Skeletal muscle satellite cell (primary cell): ENCODE measurements around the gene ZNF69.
A peak's percentile ranks its signal among the peaks of the same experiment; 100 is the strongest.
"Not testable (repeated sequence)": the region's sequence is repeated elsewhere in the genome, so short reads cannot be mapped to it uniquely, and the experiment has no call there.

Experiments
- H3K27me3 ChIP-seq: 2 replicates; pipeline ENCODE4 v1.7.0; 2013; ENCODE audit warnings: low read length; ENCODE audit not compliant: control insufficient read depth, insufficient read depth
- H3K36me3 ChIP-seq: 2 replicates; pipeline ENCODE4 v1.7.0; 2013; ENCODE audit warnings: mild to moderate bottlenecking, control low read depth, low read length; ENCODE audit not compliant: insufficient read depth
- H3K4me1 ChIP-seq: 2 replicates; pipeline ENCODE4 v1.7.0; 2013; ENCODE audit warnings: low read length; ENCODE audit not compliant: control insufficient read depth, insufficient read depth
- H3K4me2 ChIP-seq: 2 replicates; pipeline ENCODE4 v1.7.0; 2013; ENCODE audit warnings: mild to moderate bottlenecking, low read length
- H3K4me3 ChIP-seq: 2 replicates; pipeline ENCODE4 v1.7.0; 2013; ENCODE audit warnings: low read length
- H3K9ac ChIP-seq: 2 replicates; pipeline ENCODE4 v1.7.0; 2013; ENCODE audit warnings: mild to moderate bottlenecking, low read depth, low read length, moderate library complexity
- H3K9me3 ChIP-seq: replicated peaks from 2 replicates; pipeline ENCODE4 v1.7.0; 2013; ENCODE audit warnings: mild to moderate bottlenecking, control low read depth, low read length

ZNF69 gene

DNA sequence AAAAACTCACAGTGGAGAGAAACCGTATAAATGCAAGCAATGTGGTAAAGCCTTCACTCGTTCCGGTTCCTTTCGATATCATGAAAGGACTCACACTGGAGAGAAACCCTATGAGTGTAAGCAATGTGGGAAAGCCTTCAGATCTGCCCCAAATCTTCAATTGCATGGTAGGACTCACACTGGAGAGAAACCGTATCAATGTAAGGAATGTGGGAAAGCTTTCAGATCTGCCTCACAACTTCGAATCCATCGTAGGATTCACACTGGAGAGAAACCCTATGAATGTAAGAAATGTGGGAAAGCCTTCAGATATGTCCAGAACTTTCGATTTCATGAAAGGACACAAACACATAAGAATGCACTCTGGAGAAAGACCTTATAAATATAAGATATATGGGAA, 19.4 kb upstream of the ZNF69 start:
- no peak overlapping the region for H3K9ac ChIP-seq
- peaks cover 26% of the 10 kb centered on the region for H3K36me3 ChIP-seq
- H3K27me3 ChIP-seq, result no peaks in the 10 kb centered on the region
- no peak overlapping the region for H3K4me3 ChIP-seq
- no peak overlapping the region for H3K4me2 ChIP-seq
- no peaks in the 10 kb centered on the region for H3K4me1 ChIP-seq
- peaks cover 35% of the 10 kb centered on the region for H3K9me3 ChIP-seq

GRCh38 chr19:11872624-11873023, 15.0 kb upstream of the ZNF69 start:
- no peak overlapping the region for H3K4me3 ChIP-seq
- peaks cover 16% of the 10 kb centered on the region for H3K36me3 ChIP-seq
- no peaks in the 10 kb centered on the region for H3K27me3 ChIP-seq
- no peaks in the 10 kb centered on the region for H3K4me1 ChIP-seq
- H3K4me2 ChIP-seq, result no peak overlapping the region
- no peak overlapping the region for H3K9ac ChIP-seq
- H3K9me3 ChIP-seq, result peaks cover 21% of the 10 kb centered on the region

GRCh38 chr19:11873762-11874161, 13.8 kb upstream of the ZNF69 start:
- Histone ChIP-seq H3K4me2 (no peak overlapping the region), H3K9ac (no peak overlapping the region), H3K36me3 (peaks cover 5% of the 10 kb centered on the region), H3K9me3 (peaks cover 10% of the 10 kb centered on the region), H3K27me3 (no peaks in the 10 kb centered on the region), H3K4me3 (no peak overlapping the region), H3K4me1 (no peaks in the 10 kb centered on the region)

DNA sequence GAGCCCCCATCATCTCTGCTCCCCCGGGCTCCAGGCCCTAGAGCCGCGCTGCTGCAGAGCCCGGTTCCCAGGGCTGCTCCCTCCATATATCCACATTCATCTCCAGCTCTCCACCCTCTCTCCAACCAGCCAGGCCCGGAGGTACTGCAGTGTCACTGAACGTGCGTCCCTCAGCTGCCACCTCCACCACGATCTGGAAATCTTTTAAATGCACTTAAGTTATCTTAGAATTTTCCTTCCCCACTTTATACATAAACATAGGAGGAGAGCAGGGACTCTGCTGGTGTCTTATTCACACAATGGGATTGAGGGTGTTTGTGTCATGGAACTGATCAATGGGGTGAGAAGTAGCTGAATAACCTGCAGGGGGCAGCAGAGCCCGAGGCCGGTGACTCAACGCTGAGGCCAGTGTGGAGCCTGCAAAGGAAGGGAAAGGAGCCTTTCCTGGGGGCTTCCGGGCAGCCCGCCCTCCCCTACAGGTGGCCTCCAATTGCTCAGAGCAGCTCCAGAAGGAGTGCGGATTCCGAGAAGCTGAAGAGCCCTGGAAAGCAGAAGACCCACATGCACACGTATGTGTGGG, 7.8 kb upstream of the ZNF69 start:
- H3K4me1 ChIP-seq, H3K4me2 ChIP-seq, H3K9ac ChIP-seq, H3K9me3 ChIP-seq, H3K4me3 ChIP-seq, H3K36me3 ChIP-seq: not testable (repeated sequence)
- peaks cover 11% of the 10 kb centered on the region for H3K27me3 ChIP-seq

DNA sequence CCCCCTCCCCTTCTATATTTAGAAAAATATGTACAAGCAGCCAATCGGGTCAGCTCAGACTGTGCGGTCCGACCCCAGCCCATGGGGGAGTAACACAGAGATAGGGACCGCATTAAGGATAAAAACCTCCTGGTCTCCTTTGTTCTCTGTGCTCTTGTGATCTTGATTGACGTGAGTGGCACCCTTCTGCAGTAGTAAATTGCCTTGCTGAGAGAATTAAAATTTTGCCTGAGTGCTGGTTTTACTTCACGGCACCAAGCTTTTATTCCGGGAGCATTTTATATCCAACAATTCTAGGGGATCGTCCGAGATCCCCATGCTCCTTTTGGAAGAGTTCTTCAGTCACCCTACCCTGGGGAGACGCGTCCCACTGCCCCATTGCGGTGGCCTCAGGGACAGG, 7.0 kb upstream of the ZNF69 start:
- no peaks in the 10 kb centered on the region for H3K36me3 ChIP-seq
- H3K9me3 ChIP-seq, result no peaks in the 10 kb centered on the region
- H3K4me1 ChIP-seq, result no peaks in the 10 kb centered on the region
- H3K9ac ChIP-seq, result no peak overlapping the region
- H3K4me2 ChIP-seq, result no peak overlapping the region
- peaks cover 11% of the 10 kb centered on the region for H3K27me3 ChIP-seq
- H3K4me3 ChIP-seq, result no peak overlapping the region

DNA sequence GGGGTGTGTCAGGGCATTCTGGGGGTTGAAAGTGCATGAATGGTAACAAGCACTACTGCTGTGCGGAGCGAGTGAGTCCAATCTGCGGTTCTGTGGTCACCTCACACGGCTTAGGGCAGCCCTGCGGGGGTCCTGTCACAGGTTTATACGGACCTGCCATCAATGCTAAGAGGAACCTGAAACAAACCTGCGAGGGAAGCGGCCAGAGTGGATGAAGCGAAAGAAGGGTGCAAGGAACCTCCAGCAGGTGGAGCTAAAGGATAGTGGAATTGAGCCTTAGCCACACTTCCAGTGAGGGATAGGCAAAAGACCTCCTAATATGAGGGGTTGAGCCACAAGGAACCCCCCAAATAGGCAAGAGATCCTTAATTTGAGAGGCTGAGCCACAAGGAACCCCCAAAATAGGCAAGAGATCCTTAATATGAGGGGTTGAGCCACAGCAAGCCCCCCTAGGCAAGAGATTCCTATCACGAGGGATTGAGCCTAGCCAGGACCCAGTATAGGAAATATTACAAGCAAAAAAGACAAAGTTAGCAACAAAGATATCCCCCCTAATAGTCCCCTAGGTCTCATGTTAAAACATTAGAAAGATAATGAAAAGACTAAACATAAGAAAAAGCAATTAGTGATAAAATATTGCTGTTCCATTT, 6.3 kb upstream of the ZNF69 start:
- Histone ChIP-seq H3K27me3 (peaks cover 11% of the 10 kb centered on the region), H3K4me3 (no peak overlapping the region), H3K36me3 (no peaks in the 10 kb centered on the region), H3K9ac (no peak overlapping the region), H3K9me3 (no peaks in the 10 kb centered on the region), H3K4me1 (no peaks in the 10 kb centered on the region), H3K4me2 (peak overlapping the region; percentile 58)

DNA sequence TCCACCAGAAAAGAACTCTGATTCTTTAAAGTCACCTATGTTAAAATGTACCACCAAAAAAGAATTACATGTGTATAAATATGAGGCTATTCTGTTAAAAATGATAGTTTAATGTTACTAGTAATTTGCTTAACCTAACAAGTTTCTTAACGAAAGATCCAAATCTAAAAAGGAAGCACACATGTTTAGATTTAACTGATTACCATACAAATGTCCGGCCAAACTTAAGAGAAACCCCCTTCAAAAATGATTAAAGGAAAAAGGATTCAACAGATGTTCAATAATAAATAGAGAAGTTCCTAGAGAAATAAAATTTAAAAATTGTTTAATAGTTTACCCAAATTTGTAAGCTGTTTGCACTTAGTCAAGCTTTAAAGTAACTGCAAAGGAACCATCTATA, 5.0 kb upstream of the ZNF69 start:
- H3K4me3 ChIP-seq, result no peak overlapping the region
- peaks cover 3% of the 10 kb centered on the region for H3K4me1 ChIP-seq
- H3K9me3 ChIP-seq, result no peaks in the 10 kb centered on the region
- H3K9ac ChIP-seq, result no peak overlapping the region
- no peaks in the 10 kb centered on the region for H3K36me3 ChIP-seq
- peaks cover 11% of the 10 kb centered on the region for H3K27me3 ChIP-seq
- no peak overlapping the region for H3K4me2 ChIP-seq

- H3K4me2 ChIP-seq, result peak overlapping the region; percentile 92
- H3K4me3 ChIP-seq, result peak overlapping the region; percentile 94
- no peaks in the 10 kb centered on the region for H3K9me3 ChIP-seq
- H3K9ac ChIP-seq, result no peak overlapping the region
- no peaks in the 10 kb centered on the region for H3K36me3 ChIP-seq
- peaks cover 7% of the 10 kb centered on the region for H3K4me1 ChIP-seq
- peaks cover 5% of the 10 kb centered on the region for H3K27me3 ChIP-seq
Measured at GRCh38 chr19:11887234-11887610, 360 bp upstream of the ZNF69 start.

DNA sequence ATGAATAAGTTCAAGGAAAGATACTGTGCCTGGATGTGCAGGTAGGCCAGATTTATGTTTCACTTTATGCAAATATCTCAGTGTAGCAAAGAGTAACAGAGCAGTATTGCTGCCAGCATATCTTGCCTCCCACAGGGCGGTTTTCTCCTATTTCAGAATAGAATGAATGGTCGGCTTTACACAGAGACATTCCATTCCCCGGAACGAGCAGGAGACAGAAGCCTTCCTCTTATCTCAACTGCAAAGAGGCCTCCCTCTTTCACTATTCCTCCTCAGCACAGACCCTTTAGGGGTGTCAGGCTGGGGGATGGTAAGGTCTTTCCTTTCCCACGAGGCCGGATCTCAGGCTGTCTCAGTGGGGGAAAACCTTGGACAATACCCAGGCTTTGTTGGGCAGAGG, 2.3 kb downstream of the ZNF69 start:
- H3K36me3 ChIP-seq, H3K4me2 ChIP-seq, H3K9ac ChIP-seq, H3K4me3 ChIP-seq, H3K9me3 ChIP-seq, H3K4me1 ChIP-seq, H3K27me3 ChIP-seq: not testable (repeated sequence)

DNA sequence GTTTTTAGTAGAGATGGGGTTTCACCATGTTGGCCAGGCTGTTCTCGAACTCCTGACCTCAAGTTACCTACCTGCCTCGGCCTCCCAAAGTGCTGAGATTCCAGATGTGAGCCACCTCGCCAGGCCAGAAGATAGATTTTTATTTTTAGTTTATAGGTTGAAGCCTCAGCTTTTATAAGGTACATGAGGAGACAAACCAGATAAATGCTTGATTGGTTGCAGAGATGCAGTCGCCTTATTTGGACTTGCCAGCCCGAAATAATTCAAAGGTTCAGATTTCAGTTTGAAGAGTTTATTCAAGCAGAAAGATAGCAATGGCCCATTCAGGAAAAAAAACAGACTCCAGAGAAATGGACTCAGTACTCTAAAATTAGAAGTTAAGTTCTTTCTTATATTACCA, 3.1 kb downstream of the ZNF69 start:
- no peak overlapping the region for H3K9ac ChIP-seq
- no peak overlapping the region for H3K4me2 ChIP-seq
- no peaks in the 10 kb centered on the region for H3K27me3 ChIP-seq
- H3K9me3 ChIP-seq, result no peaks in the 10 kb centered on the region
- H3K4me3 ChIP-seq, result no peak overlapping the region
- peaks cover 4% of the 10 kb centered on the region for H3K36me3 ChIP-seq
- H3K4me1 ChIP-seq, result peaks cover 7% of the 10 kb centered on the region

DNA sequence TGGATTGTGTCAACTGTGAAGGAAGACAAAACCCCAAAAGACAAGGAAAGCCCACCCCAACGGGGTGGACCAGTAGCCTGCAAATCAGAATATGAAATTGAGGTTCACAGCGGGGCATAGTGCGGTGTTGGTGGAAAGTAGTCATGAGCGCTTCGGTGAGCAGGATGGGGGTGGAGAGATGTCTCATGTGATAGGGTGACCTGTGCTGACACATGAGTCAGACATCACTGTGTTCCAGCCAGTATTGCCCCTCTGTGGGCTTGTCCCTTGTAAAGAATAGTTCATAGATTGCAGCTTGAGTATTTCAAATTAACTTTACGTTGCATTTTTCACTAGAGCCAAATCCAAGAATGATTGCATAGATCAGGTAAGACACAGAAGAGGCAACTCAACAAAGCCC, 7.3 kb downstream of the ZNF69 start:
- Histone ChIP-seq H3K4me1 (no peaks in the 10 kb centered on the region), H3K4me2 (no peak overlapping the region), H3K9me3 (no peaks in the 10 kb centered on the region), H3K27me3 (no peaks in the 10 kb centered on the region), H3K36me3 (peaks cover 4% of the 10 kb centered on the region), H3K9ac (no peak overlapping the region), H3K4me3 (no peak overlapping the region)

DNA sequence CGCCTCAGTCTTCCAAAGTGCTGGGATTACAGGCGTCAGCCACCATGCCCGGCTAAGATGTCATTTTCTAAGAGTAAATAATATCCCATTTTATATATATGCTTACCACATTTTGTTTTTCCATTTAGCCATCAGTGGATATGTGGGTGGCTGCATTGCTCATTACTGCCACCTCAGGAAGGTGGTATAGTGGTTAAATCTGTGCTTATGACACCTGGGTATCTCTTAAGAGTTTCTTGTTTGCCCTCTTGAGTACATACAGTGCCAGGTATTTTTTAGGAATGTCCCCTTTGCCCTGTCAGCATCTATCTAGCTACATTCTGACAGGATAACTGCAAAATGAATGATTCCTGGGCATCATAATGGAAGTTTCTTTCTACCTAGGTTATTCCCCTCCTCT, 14.6 kb downstream of the ZNF69 start:
- H3K36me3 ChIP-seq, result peaks cover 27% of the 10 kb centered on the region
- no peak overlapping the region for H3K4me3 ChIP-seq
- no peaks in the 10 kb centered on the region for H3K27me3 ChIP-seq
- no peak overlapping the region for H3K4me2 ChIP-seq
- no peak overlapping the region for H3K9ac ChIP-seq
- H3K4me1 ChIP-seq, result no peaks in the 10 kb centered on the region
- peaks cover 21% of the 10 kb centered on the region for H3K9me3 ChIP-seq
